Measurements from ENCODE around the gene TAX1BP3. TPM values are rescaled to one million over a fixed set of nuclear protein-coding genes. Genes with fewer than 3 reads are reported as not detected.

TAX1BP3 gene
- total and polyA plus RNA-seq, 11 donors: 122 to 291 (median 177) TPM

DNA sequence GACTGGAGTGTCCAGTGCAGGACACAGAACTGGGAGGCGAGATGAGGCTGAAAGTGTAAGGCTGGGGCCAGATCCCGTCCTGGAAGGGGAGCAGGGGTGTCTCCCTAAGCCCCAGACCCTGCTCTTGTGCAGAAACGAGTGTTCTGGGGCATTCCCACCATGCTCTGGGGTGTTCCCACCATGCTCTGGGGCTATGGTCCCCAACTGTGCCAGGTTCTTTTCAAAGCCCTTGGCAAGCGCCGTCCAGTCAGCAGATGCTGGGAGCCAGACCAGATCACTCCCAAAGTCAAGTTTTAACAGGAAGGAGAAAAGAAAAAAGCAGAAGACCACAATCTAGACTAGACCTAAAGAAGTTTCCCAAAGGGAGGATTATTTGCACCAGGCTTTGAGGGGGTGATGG is 2.5 kb downstream of the TAX1BP3 start:
- no peak for ATAC-seq
- WGBS, 4 donors: 58 to 66% (median 59%) methylated on average over 4 to 5 of the region's 5 CpGs
- TF ChIP-seq, protein P1, sequence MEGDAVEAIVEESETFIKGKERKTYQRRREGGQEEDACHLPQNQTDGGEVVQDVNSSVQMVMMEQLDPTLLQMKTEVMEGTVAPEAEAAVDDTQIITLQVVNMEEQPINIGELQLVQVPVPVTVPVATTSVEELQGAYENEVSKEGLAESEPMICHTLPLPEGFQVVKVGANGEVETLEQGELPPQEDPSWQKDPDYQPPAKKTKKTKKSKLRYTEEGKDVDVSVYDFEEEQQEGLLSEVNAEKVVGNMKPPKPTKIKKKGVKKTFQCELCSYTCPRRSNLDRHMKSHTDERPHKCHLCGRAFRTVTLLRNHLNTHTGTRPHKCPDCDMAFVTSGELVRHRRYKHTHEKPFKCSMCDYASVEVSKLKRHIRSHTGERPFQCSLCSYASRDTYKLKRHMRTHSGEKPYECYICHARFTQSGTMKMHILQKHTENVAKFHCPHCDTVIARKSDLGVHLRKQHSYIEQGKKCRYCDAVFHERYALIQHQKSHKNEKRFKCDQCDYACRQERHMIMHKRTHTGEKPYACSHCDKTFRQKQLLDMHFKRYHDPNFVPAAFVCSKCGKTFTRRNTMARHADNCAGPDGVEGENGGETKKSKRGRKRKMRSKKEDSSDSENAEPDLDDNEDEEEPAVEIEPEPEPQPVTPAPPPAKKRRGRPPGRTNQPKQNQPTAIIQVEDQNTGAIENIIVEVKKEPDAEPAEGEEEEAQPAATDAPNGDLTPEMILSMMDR (IDR thresholded peaks at IDR 0.05): no peak
- peaks cover 0 to 49% (median 40%) of the 10 kb centered on the region in 9 donors for H3K36me3 ChIP-seq
- intact Hi-C loops (cut with DNase I): loop anchor here in 1 of 10 donors (10.0 kb wide), 1 partner anchor 621 kb away; no protein-coding TSS in a partner anchor
- no peaks in the 10 kb centered on the region for H3K27me3 ChIP-seq
- no peaks in the 10 kb centered on the region for H3K9me3 ChIP-seq
- peak in 3 of 5 donors; percentile 55 to 77 (median 61) for DNase-seq
- H3K27ac ChIP-seq: peak overlapping the region; percentile 91 to 100 (median 99)
- H3K4me1 ChIP-seq: peaks cover 4 to 53% (median 37%) of the 10 kb centered on the region in 12 donors
- peak overlapping the region in 1 of 12 donors; percentile 75 for H3K4me3 ChIP-seq

DNA sequence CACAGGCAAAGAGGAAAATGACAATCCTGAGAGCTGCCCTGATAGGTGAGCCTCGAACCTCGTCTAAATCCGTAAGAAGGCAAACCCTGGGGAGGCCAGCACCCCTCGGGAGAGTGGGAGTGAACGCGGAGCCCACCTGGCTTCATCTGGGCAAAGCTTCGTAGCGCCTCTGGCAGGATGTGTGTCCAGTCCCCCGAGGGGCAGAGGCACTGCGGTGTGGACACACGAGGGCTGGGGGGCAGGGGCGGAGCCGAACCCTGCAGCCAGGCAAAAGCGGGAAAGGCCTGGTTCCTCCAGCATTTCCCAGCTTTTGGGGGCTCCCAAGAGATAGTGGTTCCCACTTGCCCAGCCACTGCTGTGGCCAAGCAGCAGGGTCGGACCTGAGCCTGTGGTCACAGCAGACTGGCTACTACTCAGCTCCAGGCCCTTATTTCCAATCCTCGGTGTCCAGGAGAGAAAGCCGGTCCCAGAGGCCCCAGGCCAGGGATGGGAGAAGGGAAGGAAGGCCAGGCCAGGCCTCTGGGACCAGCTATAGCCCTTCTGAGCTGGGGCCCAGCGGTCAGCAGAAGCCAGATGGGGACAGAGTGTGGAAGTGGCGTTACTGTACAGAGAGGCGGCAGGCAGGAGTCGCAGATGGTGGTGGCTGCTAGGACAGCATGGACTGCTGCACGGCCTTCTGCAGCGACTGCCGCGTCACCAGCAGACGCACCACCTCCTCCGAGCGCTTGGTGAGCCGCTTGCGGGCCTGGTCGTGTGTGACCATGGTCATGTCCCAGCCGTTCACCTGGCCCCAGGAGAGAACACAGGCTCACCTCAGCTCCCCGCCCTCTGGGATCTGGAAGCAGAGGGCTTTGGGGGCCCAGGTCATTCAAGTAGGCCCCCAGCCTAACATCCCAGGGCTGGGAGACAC is 5.0 kb downstream of the TAX1BP3 start:
- H3K4me3 ChIP-seq: no peak overlapping the region
- WGBS, 4 donors: 85 to 87% (median 87%) methylated on average over 30 to 33 of the region's 33 CpGs
- ATAC-seq (no peak), DNase-seq (no peak)
- H3K36me3 ChIP-seq: peaks cover 0 to 50% (median 38%) of the 10 kb centered on the region in 9 donors
- TF ChIP-seq POLR2A (IDR thresholded peaks at IDR 0.05): no peak
- TF ChIP-seq, protein P1 (IDR thresholded peaks at IDR 0.05): no peak
- H3K27ac ChIP-seq: no peak overlapping the region
- peaks cover 5 to 62% (median 42%) of the 10 kb centered on the region in 12 donors for H3K4me1 ChIP-seq
- no peaks in the 10 kb centered on the region for H3K9me3 ChIP-seq
- intact Hi-C loops (cut with DNase I): loop anchor here in 1 of 10 donors (10.0 kb wide), 1 partner anchor 619 kb away; no protein-coding TSS in a partner anchor
- no peaks in the 10 kb centered on the region for H3K27me3 ChIP-seq

DNA sequence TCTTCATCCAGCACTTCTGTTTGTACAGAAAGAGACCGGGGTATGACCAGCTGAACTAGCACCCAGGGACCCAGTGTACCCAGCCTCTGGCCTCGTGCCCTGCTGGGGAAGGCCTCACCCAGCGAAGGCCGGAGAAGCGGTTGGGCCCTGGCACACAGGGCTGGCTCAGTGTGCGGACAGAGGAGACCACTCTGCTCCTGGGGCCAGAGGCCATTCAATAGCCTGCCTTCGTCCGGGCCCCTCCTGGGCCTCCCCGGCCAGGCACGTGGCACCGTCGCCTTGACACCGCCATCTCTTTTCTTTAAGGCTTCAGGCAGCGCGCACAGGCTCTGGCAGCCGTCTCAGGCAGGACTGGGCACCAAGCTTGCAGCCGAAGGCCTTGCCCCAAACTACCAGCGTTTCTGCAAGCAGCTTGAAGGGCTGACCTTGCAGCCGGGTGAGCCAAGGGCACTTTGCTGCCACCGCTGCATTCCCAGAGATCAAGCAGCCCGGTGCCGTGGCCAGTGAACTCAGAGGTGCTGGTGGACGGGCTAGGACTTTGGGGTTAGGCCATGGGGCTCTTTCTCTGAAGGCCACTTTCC is 8.0 kb downstream of the TAX1BP3 start:
- peaks cover 0 to 50% (median 38%) of the 10 kb centered on the region in 9 donors for H3K36me3 ChIP-seq
- intact Hi-C loops (cut with DNase I): loop anchor here in 1 of 10 donors (10.0 kb wide), 1 partner anchor 616 kb away; no protein-coding TSS in a partner anchor
- peak in 2 of 5 donors; percentile 53 to 75 for DNase-seq
- H3K27ac ChIP-seq: peak overlapping the region; percentile 69 to 92 (median 83)
- H3K4me1 ChIP-seq: peaks cover 5 to 51% (median 24%) of the 10 kb centered on the region in 12 donors
- peak; percentile 19 to 39 (median 34) for ATAC-seq
- 73 to 80% (median 76%) methylated on average over 18 to 23 of the region's 23 CpGs for WGBS, 4 donors
- no peaks in the 10 kb centered on the region for H3K9me3 ChIP-seq
- no peaks in the 10 kb centered on the region for H3K27me3 ChIP-seq
- TF ChIP-seq, protein P1 (IDR thresholded peaks at IDR 0.05): no peak
- no peak for TF ChIP-seq POLR2A (IDR thresholded peaks at IDR 0.05)
- H3K4me3 ChIP-seq: no peak overlapping the region

Measured in heart left ventricle (tissue), 16 donors.